SK-N-SH (cell line): ENCODE measurements around the gene PCK1.

Source experiments
- ELF1 ChIP-seq: IDR thresholded peaks from 2 replicates; pipeline ENCODE4 v1.4.0; 2012
- EZH2phosphoT487 ChIP-seq: fragments of 200-600 bp; sonication (generic); IDR thresholded peaks from 2 replicates; pipeline ENCODE4 v1.6.1; 2017; ENCODE audit warnings: low read depth, mixed run types, mild to moderate bottlenecking, antibody characterized with exemption, moderate library complexity, borderline replicate concordance
- FOXJ3 ChIP-seq: sonication (generic); formaldehyde crosslinking; IDR thresholded peaks from 2 replicates; pipeline ENCODE4 v1.5.1; 2020; ENCODE audit warnings: mild to moderate bottlenecking, missing genetic modification reagents
- FOXM1 ChIP-seq: IDR thresholded peaks from 2 replicates; pipeline ENCODE4 v1.4.0; 2012; ENCODE audit warnings: low read depth, mild to moderate bottlenecking
- GABPA ChIP-seq: IDR thresholded peaks from 2 replicates; pipeline ENCODE4 v1.4.0; 2012; ENCODE audit warnings: low read depth, mild to moderate bottlenecking
- POLR2AphosphoS5 ChIP-seq: IDR thresholded peaks from 2 replicates; pipeline ENCODE4 v1.6.1; 2012; ENCODE audit warnings: low read depth, low read length
- TEAD4 ChIP-seq: IDR thresholded peaks from 2 replicates; pipeline ENCODE4 v1.4.0; 2012; ENCODE audit warnings: mild to moderate bottlenecking, borderline replicate concordance; ENCODE audit not compliant: insufficient read depth
- YY1 ChIP-seq: IDR thresholded peaks from 2 replicates; pipeline ENCODE4 v1.4.0; 2012; ENCODE audit warnings: low read depth, mild to moderate bottlenecking
- TF ChIP-seq, protein P1 (sequence below): fragments of 200-600 bp; sonication (generic); IDR thresholded peaks from 2 replicates; pipeline ENCODE4 v1.6.1; 2017; ENCODE audit warnings: antibody characterized with exemption, mild to moderate bottlenecking, moderate library complexity
- TF ChIP-seq, protein P2 (sequence below): IDR thresholded peaks from 2 replicates; pipeline ENCODE4 v1.4.0; 2012; ENCODE audit warnings: low read depth, borderline replicate concordance
- TF ChIP-seq, protein P3 (sequence below): IDR thresholded peaks from 2 replicates; pipeline ENCODE4 v1.4.0; 2012; ENCODE audit warnings: low read depth

DNA sequence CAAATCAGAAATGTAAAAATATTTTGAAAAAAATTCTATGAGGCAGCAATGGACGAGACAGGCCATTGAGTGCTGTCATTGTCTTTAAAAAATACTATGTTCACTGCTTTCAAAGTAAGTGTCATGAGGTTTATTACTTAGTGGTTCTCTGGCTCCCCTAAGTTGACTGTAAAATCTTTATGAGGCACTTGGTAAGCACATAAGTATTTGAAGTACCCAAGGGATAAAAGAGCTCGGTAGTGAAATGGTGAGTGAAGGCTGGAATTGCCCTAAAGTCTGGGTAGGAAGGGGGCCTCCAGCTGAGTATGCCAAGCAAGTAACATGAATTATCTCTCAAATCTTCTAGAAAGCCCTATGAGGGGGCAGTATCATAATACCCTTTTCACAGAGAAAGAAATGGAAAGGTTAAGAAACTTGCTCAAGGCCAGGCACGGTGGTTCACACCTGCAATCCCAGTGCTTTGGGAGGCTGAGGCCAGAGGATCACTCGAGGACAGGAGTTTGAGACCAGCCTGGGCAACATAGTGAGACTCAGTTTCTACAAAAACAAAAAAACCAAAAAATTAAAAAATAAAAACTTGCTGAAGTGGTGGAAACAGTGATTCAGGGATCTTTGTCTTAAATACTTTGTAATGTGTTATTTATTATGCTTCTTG lies 30.5 kb upstream of the PCK1 start:
- TF ChIP-seq, protein P1, sequence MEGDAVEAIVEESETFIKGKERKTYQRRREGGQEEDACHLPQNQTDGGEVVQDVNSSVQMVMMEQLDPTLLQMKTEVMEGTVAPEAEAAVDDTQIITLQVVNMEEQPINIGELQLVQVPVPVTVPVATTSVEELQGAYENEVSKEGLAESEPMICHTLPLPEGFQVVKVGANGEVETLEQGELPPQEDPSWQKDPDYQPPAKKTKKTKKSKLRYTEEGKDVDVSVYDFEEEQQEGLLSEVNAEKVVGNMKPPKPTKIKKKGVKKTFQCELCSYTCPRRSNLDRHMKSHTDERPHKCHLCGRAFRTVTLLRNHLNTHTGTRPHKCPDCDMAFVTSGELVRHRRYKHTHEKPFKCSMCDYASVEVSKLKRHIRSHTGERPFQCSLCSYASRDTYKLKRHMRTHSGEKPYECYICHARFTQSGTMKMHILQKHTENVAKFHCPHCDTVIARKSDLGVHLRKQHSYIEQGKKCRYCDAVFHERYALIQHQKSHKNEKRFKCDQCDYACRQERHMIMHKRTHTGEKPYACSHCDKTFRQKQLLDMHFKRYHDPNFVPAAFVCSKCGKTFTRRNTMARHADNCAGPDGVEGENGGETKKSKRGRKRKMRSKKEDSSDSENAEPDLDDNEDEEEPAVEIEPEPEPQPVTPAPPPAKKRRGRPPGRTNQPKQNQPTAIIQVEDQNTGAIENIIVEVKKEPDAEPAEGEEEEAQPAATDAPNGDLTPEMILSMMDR = no peak
- TF ChIP-seq ELF1 = no peak
- TF ChIP-seq FOXM1 = no peak
- no peak for TF ChIP-seq POLR2AphosphoS5
- TF ChIP-seq YY1 = no peak
- TF ChIP-seq FOXJ3 = no peak
- no peak for TF ChIP-seq GABPA
- TF ChIP-seq, protein P2, sequence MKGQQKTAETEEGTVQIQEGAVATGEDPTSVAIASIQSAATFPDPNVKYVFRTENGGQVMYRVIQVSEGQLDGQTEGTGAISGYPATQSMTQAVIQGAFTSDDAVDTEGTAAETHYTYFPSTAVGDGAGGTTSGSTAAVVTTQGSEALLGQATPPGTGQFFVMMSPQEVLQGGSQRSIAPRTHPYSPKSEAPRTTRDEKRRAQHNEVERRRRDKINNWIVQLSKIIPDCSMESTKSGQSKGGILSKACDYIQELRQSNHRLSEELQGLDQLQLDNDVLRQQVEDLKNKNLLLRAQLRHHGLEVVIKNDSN = no peak
- no peak for TF ChIP-seq EZH2phosphoT487
- TF ChIP-seq TEAD4 = no peak
- TF ChIP-seq, protein P3, sequence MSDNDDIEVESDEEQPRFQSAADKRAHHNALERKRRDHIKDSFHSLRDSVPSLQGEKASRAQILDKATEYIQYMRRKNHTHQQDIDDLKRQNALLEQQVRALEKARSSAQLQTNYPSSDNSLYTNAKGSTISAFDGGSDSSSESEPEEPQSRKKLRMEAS = no peak
